ENCODE measurements around the gene SERF1B. TPM values are rescaled to one million over a fixed set of nuclear protein-coding genes. Genes with fewer than 3 reads are reported as not detected.
"Not testable (repeated sequence)": the region's sequence is repeated elsewhere in the genome, so short reads cannot be mapped to it uniquely, and the experiment has no call there.

SERF1B gene
- total and polyA plus RNA-seq, 2 of the 8 experiments (the other 6 are each of a cell fraction or from before 2014, with no cell fraction given): 46.3 to 58.5 TPM

DNA sequence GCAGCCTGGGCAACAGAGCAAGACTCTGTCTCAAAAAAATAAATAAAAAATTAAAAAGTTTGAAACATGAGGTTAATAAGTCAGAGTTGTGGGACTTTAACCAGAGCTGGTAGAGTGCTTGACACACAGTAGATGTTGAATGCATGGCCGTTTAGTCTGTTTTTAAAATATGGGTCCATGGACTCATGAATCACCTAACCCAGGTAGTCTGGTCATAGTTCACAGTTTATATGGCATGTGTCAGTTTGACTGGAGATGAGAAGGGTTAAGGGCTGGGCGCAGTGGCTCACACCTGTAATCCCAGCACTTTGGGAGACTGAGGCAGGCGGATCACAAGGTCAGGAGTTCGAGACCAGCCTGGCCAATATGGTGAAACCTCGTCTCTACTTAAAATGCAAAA is 6.2 kb downstream of the SERF1B start:
- H3K9me3 ChIP-seq (ENCODE audit: insufficient read depth in 2 of 2, low read depth in 1 of 2, low read length in 1 of 2); H3K27me3 ChIP-seq (replicated peaks in 1 of 4; ENCODE audit: control insufficient read depth in 3 of 4, extremely low read depth in 1 of 4, insufficient read depth in 3 of 4, low read length in 3 of 4); H3K79me2 ChIP-seq (ENCODE audit: control insufficient read depth in 1 of 2, insufficient read depth in 2 of 2, low read length in 2 of 2); H2BK5ac ChIP-seq (ENCODE audit: low read depth, low read length); H3K4me2 ChIP-seq (ENCODE audit: insufficient read depth in 1 of 2, low read depth in 2 of 2, low read length in 2 of 2); H4K91ac ChIP-seq (replicated peaks; ENCODE audit: insufficient read length, low read length); H3K56ac ChIP-seq (replicated peaks; ENCODE audit: insufficient read length, low read depth, low read length); POLR2A ChIA-PET (ENCODE audit: partially characterized antibody); H3K23me2 ChIP-seq (ENCODE audit: low read depth, low read length); DNase-seq (ENCODE audit: low read depth in 1 of 2, low spot score in 2 of 2); H2BK12ac ChIP-seq (ENCODE audit: low read depth, low read length); H2BK120ac ChIP-seq (replicated peaks; ENCODE audit: low read depth, low read length); H4K8ac ChIP-seq (ENCODE audit: extremely low read depth, insufficient read depth, low read length); H3K36me3 ChIP-seq (ENCODE audit: control insufficient read depth in 2 of 4, insufficient read depth in 4 of 4, low read length in 3 of 4); H2AFZ ChIP-seq (ENCODE audit: low read length); H3K9ac ChIP-seq (replicated peaks in 1 of 4; ENCODE audit: extremely low read depth in 1 of 4, low read depth in 3 of 4, low read length in 3 of 4); CTCF ChIA-PET (ENCODE audit: partially characterized antibody); H2BK15ac ChIP-seq (ENCODE audit: low read length); H3K79me1 ChIP-seq (ENCODE audit: low read depth, low read length); H4K20me1 ChIP-seq (replicated peaks in 1 of 2; ENCODE audit: control insufficient read depth in 1 of 2, insufficient read depth in 2 of 2, low read length in 2 of 2); H3K4me3 ChIP-seq (ENCODE audit: extremely low read depth in 1 of 4, insufficient read depth in 2 of 4, low read depth in 3 of 4, low read length in 4 of 4); FAIRE-seq; H3K23ac ChIP-seq (ENCODE audit: insufficient read length); H2BK20ac ChIP-seq (ENCODE audit: low read length); H4K5ac ChIP-seq (ENCODE audit: insufficient read length, low read depth, low read length); H3K27ac ChIP-seq (ENCODE audit: low read depth, low read length); H3K4me1 ChIP-seq (replicated peaks in 1 of 4; ENCODE audit: control insufficient read depth in 3 of 4, insufficient read depth in 4 of 4, low read length in 3 of 4); H3K18ac ChIP-seq (ENCODE audit: extremely low read depth, low read length); H3K14ac ChIP-seq (ENCODE audit: insufficient read length); H2AK5ac ChIP-seq (ENCODE audit: low read depth, low read length); H3K4ac ChIP-seq (replicated peaks; ENCODE audit: insufficient read length, low read depth, low read length): not testable (repeated sequence)
- no CpG with 5 or more reads among the region's 5 CpGs for WGBS, 2 experiments (ENCODE audit: extremely low coverage in 1 of 2, insufficient coverage in 1 of 2, insufficient read length in 1 of 2, insufficient replicate concordance in 2 of 2, low coverage in 1 of 2, low lambda C conversion rate in 2 of 2, missing lambda C conversion rate in 1 of 2)

DNA sequence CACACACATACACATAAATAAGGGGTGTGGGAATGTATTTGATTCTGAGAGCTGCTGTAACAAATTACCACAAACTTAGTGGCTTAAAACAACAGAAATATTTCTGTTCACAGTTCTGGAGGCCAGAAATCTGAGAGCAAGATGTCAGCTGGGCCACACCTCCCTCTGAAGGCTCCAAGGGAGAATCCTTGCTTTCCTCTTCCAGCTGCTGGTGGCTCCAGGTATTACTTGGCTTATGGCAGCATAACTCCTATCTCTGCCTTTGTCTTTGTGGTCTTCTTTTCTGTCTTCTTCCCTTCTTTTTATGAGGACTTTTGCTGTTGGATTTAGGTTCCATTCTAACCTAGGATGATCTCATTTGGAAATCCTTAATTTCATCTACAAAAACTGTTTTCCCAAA is 16.4 kb downstream of the SERF1B start:
- H2BK20ac ChIP-seq (ENCODE audit: low read length); H4K91ac ChIP-seq (replicated peaks; ENCODE audit: insufficient read length, low read length); H3K14ac ChIP-seq (ENCODE audit: insufficient read length); H3K79me1 ChIP-seq (ENCODE audit: low read depth, low read length); H2BK12ac ChIP-seq (ENCODE audit: low read depth, low read length); H3K18ac ChIP-seq (ENCODE audit: extremely low read depth, low read length); H4K8ac ChIP-seq (ENCODE audit: extremely low read depth, insufficient read depth, low read length); H2BK5ac ChIP-seq (ENCODE audit: low read depth, low read length); H3K4ac ChIP-seq (replicated peaks; ENCODE audit: insufficient read length, low read depth, low read length); POLR2A ChIA-PET (ENCODE audit: partially characterized antibody); H2AK5ac ChIP-seq (ENCODE audit: low read depth, low read length); H3K56ac ChIP-seq (replicated peaks; ENCODE audit: insufficient read length, low read depth, low read length); H3K23ac ChIP-seq (ENCODE audit: insufficient read length); H3K4me3 ChIP-seq (ENCODE audit: extremely low read depth in 1 of 4, insufficient read depth in 2 of 4, low read depth in 3 of 4, low read length in 4 of 4); H3K79me2 ChIP-seq (ENCODE audit: control insufficient read depth in 1 of 2, insufficient read depth in 2 of 2, low read length in 2 of 2); H2AFZ ChIP-seq (ENCODE audit: low read length); H3K4me2 ChIP-seq (ENCODE audit: insufficient read depth in 1 of 2, low read depth in 2 of 2, low read length in 2 of 2); H3K4me1 ChIP-seq (replicated peaks in 1 of 4; ENCODE audit: control insufficient read depth in 3 of 4, insufficient read depth in 4 of 4, low read length in 3 of 4); FAIRE-seq; CTCF ChIA-PET (ENCODE audit: partially characterized antibody); H3K27me3 ChIP-seq (replicated peaks in 1 of 4; ENCODE audit: control insufficient read depth in 3 of 4, extremely low read depth in 1 of 4, insufficient read depth in 3 of 4, low read length in 3 of 4); H2BK15ac ChIP-seq (ENCODE audit: low read length); H3K9me3 ChIP-seq (ENCODE audit: insufficient read depth in 2 of 2, low read depth in 1 of 2, low read length in 1 of 2); H3K23me2 ChIP-seq (ENCODE audit: low read depth, low read length); H4K20me1 ChIP-seq (replicated peaks in 1 of 2; ENCODE audit: control insufficient read depth in 1 of 2, insufficient read depth in 2 of 2, low read length in 2 of 2); H3K9ac ChIP-seq (replicated peaks in 1 of 4; ENCODE audit: extremely low read depth in 1 of 4, low read depth in 3 of 4, low read length in 3 of 4); H3K36me3 ChIP-seq (ENCODE audit: control insufficient read depth in 2 of 4, insufficient read depth in 4 of 4, low read length in 3 of 4); DNase-seq (ENCODE audit: low read depth in 1 of 2, low spot score in 2 of 2); H3K27ac ChIP-seq (ENCODE audit: low read depth, low read length); H4K5ac ChIP-seq (ENCODE audit: insufficient read length, low read depth, low read length); H2BK120ac ChIP-seq (replicated peaks; ENCODE audit: low read depth, low read length): not testable (repeated sequence)

All from H1 (cell line).